ENCODE measurements around the gene PIK3R3.

- TF ChIP-seq CTCF (IDR thresholded peaks at IDR 0.05) (no peak), CBFB (CRISPR knock-in tag; IDR thresholded peaks at IDR 0.05; ENCODE audit: low read depth) (no peak), SP1 (CRISPR knock-in tag; conservative IDR thresholded peaks at IDR 0.05) (no peak), ESRRA (CRISPR knock-in tag; IDR thresholded peaks at IDR 0.05; ENCODE audit: borderline replicate concordance) (no peak), NR3C1 (CRISPR knock-in tag; conservative IDR thresholded peaks at IDR 0.05; ENCODE audit: low read depth) (no peak)
Measured at GRCh38 chr1:46062651-46063319, 69.6 kb downstream of the PIK3R3 start.

All from WTC11 (cell line).